Measurements from ENCODE around the gene KIF16B.

KIF16B gene

GRCh38 chr20:16408981-16409380 is 164.3 kb downstream of the KIF16B start:
- no peak overlapping the region for H3K18ac ChIP-seq (ENCODE audit: low read depth in 1 of 2, low read length in 2 of 2)
- no peak overlapping the region for H3K4me2 ChIP-seq (ENCODE audit: low read length, poor library complexity, severe bottlenecking)
- no peaks in the 10 kb centered on the region for H3K79me1 ChIP-seq (replicated peaks; ENCODE audit: low read length, poor library complexity, severe bottlenecking)
- no peak overlapping the region for H2BK5ac ChIP-seq (ENCODE audit: low read depth, low read length, poor library complexity, severe bottlenecking)
- H2BK120ac ChIP-seq (ENCODE audit: low read depth, low read length): no peak overlapping the region
- H2BK12ac ChIP-seq (ENCODE audit: low read length in 2 of 2): no peak overlapping the region
- no peak overlapping the region for H3K4ac ChIP-seq (ENCODE audit: low read depth in 1 of 2, low read length in 2 of 2)
- no CpG with 5 or more reads among the region's 1 CpG for WGBS
- no peak overlapping the region for H2BK15ac ChIP-seq (ENCODE audit: low read depth, poor library complexity, severe bottlenecking)
- peaks cover 0 to 35% of the 10 kb centered on the region in 2 experiments for H3K36me3 ChIP-seq (ENCODE audit: control insufficient read depth in 1 of 2, insufficient read depth in 2 of 2, low read depth in 1 of 2, low read length in 2 of 2)
- no peak for DNase-seq
- no peak overlapping the region for H4K8ac ChIP-seq (ENCODE audit: low read length)
- H3K9ac ChIP-seq (ENCODE audit: low read length): no peak overlapping the region
- H3K14ac ChIP-seq (ENCODE audit: low read length in 2 of 2): no peak overlapping the region
- no peak overlapping the region for H2AK5ac ChIP-seq (ENCODE audit: low read length, severe bottlenecking)
- no peaks in the 10 kb centered on the region for H3K27me3 ChIP-seq (ENCODE audit: control insufficient read depth in 1 of 2, insufficient read depth in 1 of 2, low read length in 2 of 2)
- H3K4me1 ChIP-seq (ENCODE audit: control insufficient read depth, insufficient read depth, low read depth, low read length): no peaks in the 10 kb centered on the region
- H3K4me3 ChIP-seq (ENCODE audit: insufficient read depth in 1 of 2, low read depth in 1 of 2, low read length in 2 of 2): no peak overlapping the region
- H2AFZ ChIP-seq (ENCODE audit: low read depth, low read length): no peak overlapping the region
- no peak overlapping the region for H3K27ac ChIP-seq (ENCODE audit: low read length, poor library complexity, severe bottlenecking)
- H3K23ac ChIP-seq (ENCODE audit: low read length in 2 of 2): no peak overlapping the region
- H4K91ac ChIP-seq (ENCODE audit: low read length): no peak overlapping the region
- H3K9me3 ChIP-seq (ENCODE audit: control insufficient read depth, low read length): peaks cover 16% of the 10 kb centered on the region

- H3K4me3 ChIP-seq (ENCODE audit: insufficient read depth in 1 of 2, low read depth in 1 of 2, low read length in 2 of 2): no peak overlapping the region
- no peak overlapping the region for H3K18ac ChIP-seq (ENCODE audit: low read depth in 1 of 2, low read length in 2 of 2)
- H3K14ac ChIP-seq (ENCODE audit: low read length in 2 of 2): no peak overlapping the region
- H3K9ac ChIP-seq (ENCODE audit: low read length): no peak overlapping the region
- no peak overlapping the region for H2BK120ac ChIP-seq (ENCODE audit: low read depth, low read length)
- H2AFZ ChIP-seq (ENCODE audit: low read depth, low read length): no peak overlapping the region
- no peak overlapping the region for H3K4ac ChIP-seq (ENCODE audit: low read depth in 1 of 2, low read length in 2 of 2)
- no peaks in the 10 kb centered on the region for H3K4me1 ChIP-seq (ENCODE audit: control insufficient read depth, insufficient read depth, low read depth, low read length)
- WGBS: 95% methylated on average over 5 of the region's 5 CpGs
- DNase-seq: no peak
- H2AK5ac ChIP-seq (ENCODE audit: low read length, severe bottlenecking): no peak overlapping the region
- H4K8ac ChIP-seq (ENCODE audit: low read length): no peak overlapping the region
- H3K23ac ChIP-seq (ENCODE audit: low read length in 2 of 2): no peak overlapping the region
- H3K36me3 ChIP-seq (ENCODE audit: control insufficient read depth in 1 of 2, insufficient read depth in 2 of 2, low read depth in 1 of 2, low read length in 2 of 2): peaks cover 0 to 47% of the 10 kb centered on the region in 2 experiments
- H3K27ac ChIP-seq (ENCODE audit: low read length, poor library complexity, severe bottlenecking): no peak overlapping the region
- peaks cover 16% of the 10 kb centered on the region for H3K9me3 ChIP-seq (ENCODE audit: control insufficient read depth, low read length)
- no peaks in the 10 kb centered on the region for H3K27me3 ChIP-seq (ENCODE audit: control insufficient read depth in 1 of 2, insufficient read depth in 1 of 2, low read length in 2 of 2)
- H4K91ac ChIP-seq (ENCODE audit: low read length): no peak overlapping the region
- H2BK15ac ChIP-seq (ENCODE audit: low read depth, poor library complexity, severe bottlenecking): no peak overlapping the region
- no peak overlapping the region for H2BK5ac ChIP-seq (ENCODE audit: low read depth, low read length, poor library complexity, severe bottlenecking)
- no peaks in the 10 kb centered on the region for H3K79me1 ChIP-seq (replicated peaks; ENCODE audit: low read length, poor library complexity, severe bottlenecking)
- H2BK12ac ChIP-seq (ENCODE audit: low read length in 2 of 2): no peak overlapping the region
- no peak overlapping the region for H3K4me2 ChIP-seq (ENCODE audit: low read length, poor library complexity, severe bottlenecking)
Measured at GRCh38 chr20:16407251-16408067, 165.8 kb downstream of the KIF16B start.

- Histone ChIP-seq H2AFZ (ENCODE audit: low read depth, low read length) (no peak overlapping the region), H2BK12ac (ENCODE audit: low read length in 2 of 2) (no peak overlapping the region), H3K9ac (ENCODE audit: low read length) (no peak overlapping the region), H3K9me3 (ENCODE audit: control insufficient read depth, low read length) (no peaks in the 10 kb centered on the region), H4K8ac (ENCODE audit: low read length) (no peak overlapping the region), H2BK5ac (ENCODE audit: low read depth, low read length, poor library complexity, severe bottlenecking) (no peak overlapping the region), H3K18ac (ENCODE audit: low read depth in 1 of 2, low read length in 2 of 2) (no peak overlapping the region), H2BK15ac (ENCODE audit: low read depth, poor library complexity, severe bottlenecking) (no peak overlapping the region), H4K91ac (ENCODE audit: low read length) (no peak overlapping the region), H3K27me3 (ENCODE audit: control insufficient read depth in 1 of 2, insufficient read depth in 1 of 2, low read length in 2 of 2) (no peaks in the 10 kb centered on the region), H3K4me1 (ENCODE audit: control insufficient read depth, insufficient read depth, low read depth, low read length) (no peaks in the 10 kb centered on the region), H3K79me1 (replicated peaks; ENCODE audit: low read length, poor library complexity, severe bottlenecking) (no peaks in the 10 kb centered on the region), H3K4ac (ENCODE audit: low read depth in 1 of 2, low read length in 2 of 2) (no peak overlapping the region), H2AK5ac (ENCODE audit: low read length, severe bottlenecking) (no peak overlapping the region), H3K4me2 (ENCODE audit: low read length, poor library complexity, severe bottlenecking) (no peak overlapping the region), H2BK120ac (ENCODE audit: low read depth, low read length) (no peak overlapping the region), H3K14ac (ENCODE audit: low read length in 2 of 2) (no peak overlapping the region), H3K4me3 (ENCODE audit: insufficient read depth in 1 of 2, low read depth in 1 of 2, low read length in 2 of 2) (no peak overlapping the region), H3K36me3 (ENCODE audit: control insufficient read depth in 1 of 2, insufficient read depth in 2 of 2, low read depth in 1 of 2, low read length in 2 of 2) (peaks cover 0 to 38% of the 10 kb centered on the region in 2 experiments), H3K23ac (ENCODE audit: low read length in 2 of 2) (no peak overlapping the region), H3K27ac (ENCODE audit: low read length, poor library complexity, severe bottlenecking) (no peak overlapping the region)
- no peak for DNase-seq
- WGBS: 92% methylated on average over 5 of the region's 6 CpGs
Measured at GRCh38 chr20:16405254-16405653, 168.0 kb downstream of the KIF16B start.

- no peak overlapping the region for H3K27ac ChIP-seq (ENCODE audit: low read length, poor library complexity, severe bottlenecking)
- no peak overlapping the region for H3K23ac ChIP-seq (ENCODE audit: low read length in 2 of 2)
- H3K4me2 ChIP-seq (ENCODE audit: low read length, poor library complexity, severe bottlenecking): no peak overlapping the region
- no peaks in the 10 kb centered on the region for H3K79me1 ChIP-seq (replicated peaks; ENCODE audit: low read length, poor library complexity, severe bottlenecking)
- H3K4me1 ChIP-seq (ENCODE audit: control insufficient read depth, insufficient read depth, low read depth, low read length): no peaks in the 10 kb centered on the region
- H3K9ac ChIP-seq (ENCODE audit: low read length): no peak overlapping the region
- H2BK15ac ChIP-seq (ENCODE audit: low read depth, poor library complexity, severe bottlenecking): no peak overlapping the region
- no peak overlapping the region for H4K91ac ChIP-seq (ENCODE audit: low read length)
- no peak overlapping the region for H2BK5ac ChIP-seq (ENCODE audit: low read depth, low read length, poor library complexity, severe bottlenecking)
- no peak overlapping the region for H2AK5ac ChIP-seq (ENCODE audit: low read length, severe bottlenecking)
- H2AFZ ChIP-seq (ENCODE audit: low read depth, low read length): no peak overlapping the region
- no peak overlapping the region for H3K4ac ChIP-seq (ENCODE audit: low read depth in 1 of 2, low read length in 2 of 2)
- H2BK12ac ChIP-seq (ENCODE audit: low read length in 2 of 2): no peak overlapping the region
- no peaks in the 10 kb centered on the region for H3K27me3 ChIP-seq (ENCODE audit: control insufficient read depth in 1 of 2, insufficient read depth in 1 of 2, low read length in 2 of 2)
- no peak overlapping the region for H4K8ac ChIP-seq (ENCODE audit: low read length)
- peaks cover 3 to 42% of the 10 kb centered on the region in 2 experiments for H3K36me3 ChIP-seq (ENCODE audit: control insufficient read depth in 1 of 2, insufficient read depth in 2 of 2, low read depth in 1 of 2, low read length in 2 of 2)
- no peak overlapping the region for H3K18ac ChIP-seq (ENCODE audit: low read depth in 1 of 2, low read length in 2 of 2)
- H3K4me3 ChIP-seq (ENCODE audit: insufficient read depth in 1 of 2, low read depth in 1 of 2, low read length in 2 of 2): no peak overlapping the region
- no peak overlapping the region for H3K14ac ChIP-seq (ENCODE audit: low read length in 2 of 2)
- DNase-seq: no peak
- H3K9me3 ChIP-seq (ENCODE audit: control insufficient read depth, low read length): no peaks in the 10 kb centered on the region
- WGBS: 98% methylated on average over 9 of the region's 9 CpGs
- no peak overlapping the region for H2BK120ac ChIP-seq (ENCODE audit: low read depth, low read length)
Measured at GRCh38 chr20:16404640-16405039, 168.6 kb downstream of the KIF16B start.

Data from mesenchymal stem cell (in vitro differentiated cells and primary cell).